SK-N-SH (cell line): ENCODE data around the gene MYL6B. TPM values are rescaled to one million over a fixed set of nuclear protein-coding genes. Genes with fewer than 3 reads are reported as not detected.
A peak's percentile ranks its signal among the peaks of the same experiment; 100 is the strongest.
"Not testable (repeated sequence)": the region's sequence is repeated elsewhere in the genome, so short reads cannot be mapped to it uniquely, and the experiment has no call there.

Experiments
- CTCF ChIA-PET: fragments of 300-600, 350-600 bp; formaldehyde crosslinking; extraction: SDS; loops from one replicate; lab custom pipeline; 2021; lab: Yijun Ruan, JAX
- POLR2A ChIA-PET: fragments of 350-600 bp; sonication (Branson Sonifier 250); formaldehyde crosslinking; extraction: SDS; loops from one replicate; lab custom pipeline; 2020; ENCODE audit warnings: antibody characterized with exemption, inconsistent platforms; lab: Yijun Ruan, JAX
- DNase-seq: peaks from one replicate; pipeline ENCODE4 v3.0.0; 2012
- H2AFZ ChIP-seq: fragments of 200-600 bp; sonication (generic); 2 replicates; pipeline ENCODE4 v1.8.1; 2016; ENCODE audit warnings: antibody characterized with exemption, mild to moderate bottlenecking, low read depth
- H3F3A ChIP-seq: fragments of 200-600 bp; sonication (generic); replicated peaks from 2 replicates; pipeline ENCODE3; 2016; ENCODE audit warnings: antibody characterized with exemption, mild to moderate bottlenecking; ENCODE audit not compliant: insufficient read depth
- H3K27ac ChIP-seq, 2 experiments: fragments of 200-500 bp in 1 of 2; fragments of 200-600 bp in 1 of 2; sonication (Bioruptor generic) in 1 of 2; sonication (generic), shearing (Covaris generic) in 1 of 2; 2 replicates each; pipeline versions ENCODE4 v1.5.1 to v1.6.1; 2014 to 2016; ENCODE audit warnings: low read depth in 2 of 2, inconsistent platforms in 1 of 2, low read length in 1 of 2, mild to moderate bottlenecking in 1 of 2, mixed read lengths in 1 of 2
- H3K27me3 ChIP-seq: fragments of 200-600 bp; sonication (generic), shearing (Covaris generic); 2 replicates; pipeline ENCODE4 v1.6.1; 2016; ENCODE audit warnings: mixed run types; ENCODE audit not compliant: insufficient read depth
- H3K36me3 ChIP-seq, 2 experiments: fragments of 200-500 bp in 1 of 2; fragments of 200-600 bp in 1 of 2; sonication (Bioruptor generic) in 1 of 2; sonication (generic) in 1 of 2; replicated peaks in 1 of 2; 2 replicates each; pipeline versions ENCODE3 to v1.5.1; 2014 to 2016; ENCODE audit warnings: low read length in 1 of 2, mild to moderate bottlenecking in 1 of 2; ENCODE audit not compliant: insufficient read depth in 2 of 2, control insufficient read depth in 1 of 2
- H3K4me1 ChIP-seq, 2 experiments: fragments of 200-500 bp in 1 of 2; fragments of 200-600 bp in 1 of 2; sonication (Bioruptor generic) in 1 of 2; sonication (generic), shearing (Covaris generic) in 1 of 2; 2 replicates each; pipeline versions ENCODE4 v1.5.1 to v1.6.1; 2014 to 2016; ENCODE audit warnings: low read depth in 1 of 2, low read length in 1 of 2, mixed run types in 1 of 2; ENCODE audit not compliant: insufficient read depth in 2 of 2, control insufficient read depth in 1 of 2
- H3K4me2 ChIP-seq: fragments of 200-600 bp; sonication (generic), shearing (Covaris generic); 2 replicates; pipeline ENCODE4 v1.6.1; 2017; ENCODE audit warnings: mixed run types
- H3K4me3 ChIP-seq, 2 experiments: fragments of 200-500 bp in 1 of 2; fragments of 200-600 bp in 1 of 2; sonication (Bioruptor generic) in 1 of 2; sonication (generic), shearing (Covaris generic) in 1 of 2; 2 replicates each; pipeline versions ENCODE4 v1.5.1 to v1.8.1; 2014 to 2016; ENCODE audit warnings: low read depth in 2 of 2, inconsistent platforms in 1 of 2, low read length in 1 of 2, mild to moderate bottlenecking in 1 of 2, mixed read lengths in 1 of 2, moderate library complexity in 1 of 2
- H3K79me2 ChIP-seq: fragments of 200-600 bp; sonication (generic); 2 replicates; pipeline ENCODE4 v1.8.1; 2017; ENCODE audit warnings: mild to moderate bottlenecking; ENCODE audit not compliant: insufficient read depth
- H3K9ac ChIP-seq: fragments of 200-600 bp; sonication (generic); 2 replicates; pipeline ENCODE4 v1.6.1; 2017; ENCODE audit warnings: mixed run types
- H3K9me2 ChIP-seq: fragments of 200-600 bp; sonication (generic); 2 replicates; pipeline ENCODE4 v1.6.1; 2017; ENCODE audit warnings: mixed run types
- H3K9me3 ChIP-seq: fragments of 200-600 bp; sonication (generic); 2 replicates; pipeline ENCODE4 v1.6.1; 2017; ENCODE audit warnings: mixed run types, mild to moderate bottlenecking, moderate library complexity
- H4K20me1 ChIP-seq: fragments of 200-600 bp; sonication (generic); 2 replicates; pipeline ENCODE4 v1.6.1; 2017; ENCODE audit warnings: mild to moderate bottlenecking, mixed run types; ENCODE audit not compliant: insufficient read depth
- ELF1 ChIP-seq: IDR thresholded peaks from 2 replicates; pipeline ENCODE4 v1.4.0; 2012
- EP300 ChIP-seq, 2 experiments: IDR thresholded peaks; 2 replicates each; pipeline versions ENCODE4 v1.4.0 to v1.6.1; 2012; ENCODE audit warnings: borderline replicate concordance in 1 of 2, low read depth in 1 of 2, low read length in 1 of 2
- FOSL2 ChIP-seq: IDR thresholded peaks from 2 replicates; pipeline ENCODE4 v1.4.0; 2012; ENCODE audit warnings: low read depth, mild to moderate bottlenecking, moderate library complexity, borderline replicate concordance
- FOXM1 ChIP-seq: IDR thresholded peaks from 2 replicates; pipeline ENCODE4 v1.4.0; 2012; ENCODE audit warnings: low read depth, mild to moderate bottlenecking
- JUND ChIP-seq: IDR thresholded peaks from 2 replicates; pipeline ENCODE4 v1.4.0; 2012
- MEF2A ChIP-seq: IDR thresholded peaks from 2 replicates; pipeline ENCODE4 v1.4.0; 2012; ENCODE audit warnings: low read depth, borderline replicate concordance
- NFIC ChIP-seq: IDR thresholded peaks from 2 replicates; pipeline ENCODE4 v1.4.0; 2012; ENCODE audit warnings: borderline replicate concordance
- NRF1 ChIP-seq: IDR thresholded peaks from 2 replicates; pipeline ENCODE4 v1.6.1; 2012; ENCODE audit warnings: low read depth, mild to moderate bottlenecking, low read length
- RXRA ChIP-seq: IDR thresholded peaks from 2 replicates; pipeline ENCODE4 v1.4.0; 2012; ENCODE audit warnings: low read depth, mild to moderate bottlenecking, borderline replicate concordance
- TCF12 ChIP-seq: IDR thresholded peaks from 2 replicates; pipeline ENCODE4 v1.4.0; 2012
- TEAD4 ChIP-seq: IDR thresholded peaks from 2 replicates; pipeline ENCODE4 v1.4.0; 2012; ENCODE audit warnings: mild to moderate bottlenecking, borderline replicate concordance; ENCODE audit not compliant: insufficient read depth
- WGBS: methylation state at CpG from one replicate; pipeline ENCODE4 v1.1.6; 2017; ENCODE audit warnings: low lambda C conversion rate; 5-methylcytosine and 5-hydroxymethylcytosine counted together
- polyA plus RNA-seq, 3 experiments: library from polyadenylated mRNA; depleted of rRNA; stranded (reverse); fragments of >200 nt; gene quantifications; 2 replicates each; pipeline ENCODE4 v1.2.3, GENCODE V29; 2012
- TF ChIP-seq, protein P1 (sequence below): IDR thresholded peaks from 2 replicates; pipeline ENCODE4; 2012

MYL6B gene
- polyA plus RNA-seq, 1 of the 3 experiments (the other 2 are of a cell fraction) = 234 TPM

- H2AFZ ChIP-seq, H3K79me2 ChIP-seq, H3K27me3 ChIP-seq, H3K9me3 ChIP-seq, H3K36me3 ChIP-seq, DNase-seq, H3K9me2 ChIP-seq, H4K20me1 ChIP-seq, H3K4me3 ChIP-seq, POLR2A ChIA-PET: not testable (repeated sequence)
- Histone ChIP-seq H3K4me1 (peaks cover 0 to 14% of the 10 kb centered on the region in 2 experiments; a peak in 1 of 4 replicates), H3K4me2 (peak overlapping the region; percentile 42; the same call in 1 of the 2 replicates), H3F3A (peaks cover 31% of the 10 kb centered on the region), H3K27ac (peak overlapping the region in 1 of 2 experiments; percentile 77; a peak in 2 of 4 replicates), H3K9ac (0 out of 2 replicates have a peak overlapping the region, but pooled peaks have one; percentile 9)
- TF ChIP-seq, protein P1, sequence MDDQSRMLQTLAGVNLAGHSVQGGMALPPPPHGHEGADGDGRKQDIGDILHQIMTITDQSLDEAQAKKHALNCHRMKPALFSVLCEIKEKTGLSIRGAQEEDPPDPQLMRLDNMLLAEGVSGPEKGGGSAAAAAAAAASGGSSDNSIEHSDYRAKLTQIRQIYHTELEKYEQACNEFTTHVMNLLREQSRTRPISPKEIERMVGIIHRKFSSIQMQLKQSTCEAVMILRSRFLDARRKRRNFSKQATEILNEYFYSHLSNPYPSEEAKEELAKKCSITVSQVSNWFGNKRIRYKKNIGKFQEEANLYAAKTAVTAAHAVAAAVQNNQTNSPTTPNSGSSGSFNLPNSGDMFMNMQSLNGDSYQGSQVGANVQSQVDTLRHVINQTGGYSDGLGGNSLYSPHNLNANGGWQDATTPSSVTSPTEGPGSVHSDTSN = peak; percentile 80
- TF ChIP-seq NFIC (peak; percentile 65; the same call in 1 of the 2 replicates), RXRA (peak; percentile 6; the same call in 1 of the 2 replicates), ELF1 (peak; percentile 79), TEAD4 (peak; percentile 94), FOXM1 (peak; percentile 74; the same call in 1 of the 2 replicates), JUND (peak; percentile 88), EP300 (IDR thresholded peaks at IDR 0.05; ENCODE audit: borderline replicate concordance in 1 of 2, low read depth in 1 of 2, low read length in 1 of 2) (peak in 1 of 2 experiments; percentile 79; a peak in 2 of 4 replicates), TCF12 (peak; percentile 86), FOSL2 (peak; percentile 70)
- 64% methylated on average over 7 of the region's 11 CpGs for WGBS
- CTCF ChIA-PET = interaction anchor here (1.0 to 10.6 kb wide), 3 partner anchors 8 to 61 kb away, joined by 6 to 123 read pairs (median 37); partner anchors contain the start of genes ANKRD52 and SMARCC2
Observed at GRCh38 chr12:56196818-56197550, 44.6 kb downstream of the MYL6B start.

DNA sequence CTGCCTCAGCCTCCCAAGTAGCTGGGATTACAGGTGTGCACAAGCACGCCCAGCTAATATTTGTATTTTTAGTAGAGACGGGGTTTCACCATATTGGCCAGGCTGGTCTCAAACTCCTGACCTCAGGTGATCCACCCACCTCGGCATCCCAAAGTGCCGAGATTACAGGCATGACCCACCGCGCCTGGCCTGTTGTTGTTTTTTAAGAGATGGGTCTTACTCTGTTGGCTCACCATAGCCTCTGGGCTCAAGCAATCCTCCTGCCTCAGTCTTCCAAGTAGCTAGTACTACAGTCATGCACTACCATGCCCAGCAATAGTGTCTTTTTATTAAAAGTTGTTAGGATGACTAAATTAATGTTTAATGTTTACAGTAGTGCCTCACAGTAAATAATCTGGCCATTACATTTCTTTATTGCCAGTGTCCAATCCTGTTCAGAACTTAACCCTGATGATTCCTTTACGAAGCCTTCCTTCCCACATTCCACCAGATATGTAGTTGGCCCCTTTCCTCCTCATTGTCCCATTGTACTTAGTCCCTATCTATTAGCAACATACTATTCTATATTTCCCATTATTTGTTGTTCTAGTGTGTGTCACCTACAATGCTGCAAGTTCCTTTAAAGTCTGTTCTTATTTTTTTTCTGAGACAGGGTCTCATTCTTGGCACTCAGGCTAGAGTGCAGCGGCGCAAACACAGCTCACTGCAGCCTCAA is 45.7 kb downstream of the MYL6B start:
- TF ChIP-seq NRF1 (no peak), MEF2A (no peak), JUND (no peak), EP300 (IDR thresholded peaks at IDR 0.05; ENCODE audit: borderline replicate concordance in 1 of 2, low read depth in 1 of 2, low read length in 1 of 2) (no peak)
- Histone ChIP-seq H3K4me2 (no peak overlapping the region; the same call in 1 of the 2 replicates), H3F3A (peaks cover 35% of the 10 kb centered on the region), H3K27me3 (no peaks in the 10 kb centered on the region), H2AFZ (no peak overlapping the region), H3K4me3 (no peak overlapping the region), H4K20me1 (no peaks in the 10 kb centered on the region), H3K9me3 (no peaks in the 10 kb centered on the region), H3K27ac (peak overlapping the region in 1 of 2 experiments; percentile 77; a peak in 2 of 4 replicates), H3K4me1 (peaks cover 0 to 14% of the 10 kb centered on the region in 2 experiments; a peak in 1 of 4 replicates), H3K79me2 (no peaks in the 10 kb centered on the region), H3K9ac (no peak overlapping the region), H3K36me3 (no peaks in the 10 kb centered on the region), H3K9me2 (no peaks in the 10 kb centered on the region)
- WGBS = 93% methylated on average over 8 of the region's 9 CpGs
- POLR2A ChIA-PET = interaction anchor here (0.7 kb wide), 1 partner anchor 100 kb away, joined by 3 read pairs; no protein-coding TSS in a partner anchor
- DNase-seq = no peak
- CTCF ChIA-PET = interaction anchor here (1.2 to 6.6 kb wide), 2 partner anchors 9 to 146 kb away, joined by 3 to 37 read pairs; partner anchors contain the start of gene SMARCC2
